CD4-positive, alpha-beta T cell treated with Interleukin-4 for 4 hours (primary cell): ENCODE results near the gene ANKRD39.
"Not testable (repeated sequence)": the region's sequence is repeated elsewhere in the genome, so short reads cannot be mapped to it uniquely, and the experiment has no call there.

Source experiments
- DNase-seq: peaks from one replicate; pipeline ENCODE4 v3.0.0-alpha.2; 2020

The ANKRD39 gene

GRCh38 chr2:96806468-96807126, 51.2 kb downstream of the ANKRD39 start:
- DNase-seq, result peak; percentile 42

GRCh38 chr2:96805946-96806345, 51.9 kb downstream of the ANKRD39 start:
- DNase-seq, result not testable (repeated sequence)

DNA sequence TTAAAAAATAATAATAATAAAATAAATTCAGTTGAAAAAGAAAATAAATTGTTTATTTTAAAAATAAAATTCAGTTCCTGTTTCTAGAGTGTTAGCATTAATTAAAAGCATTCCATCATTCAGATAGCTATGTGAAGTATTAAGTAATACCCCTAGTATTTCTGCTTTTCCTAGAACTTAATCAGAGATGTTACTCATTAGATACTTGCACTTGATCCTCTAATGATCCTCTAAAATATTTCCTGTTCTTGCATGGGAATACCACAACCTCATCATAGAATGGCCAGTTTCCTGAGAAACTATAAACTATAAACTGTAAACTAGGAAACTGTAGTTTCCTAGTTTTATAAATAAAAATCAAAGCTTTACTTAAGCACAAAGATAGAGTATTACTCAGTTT, 52.8 kb downstream of the ANKRD39 start:
- no peak for DNase-seq

DNA sequence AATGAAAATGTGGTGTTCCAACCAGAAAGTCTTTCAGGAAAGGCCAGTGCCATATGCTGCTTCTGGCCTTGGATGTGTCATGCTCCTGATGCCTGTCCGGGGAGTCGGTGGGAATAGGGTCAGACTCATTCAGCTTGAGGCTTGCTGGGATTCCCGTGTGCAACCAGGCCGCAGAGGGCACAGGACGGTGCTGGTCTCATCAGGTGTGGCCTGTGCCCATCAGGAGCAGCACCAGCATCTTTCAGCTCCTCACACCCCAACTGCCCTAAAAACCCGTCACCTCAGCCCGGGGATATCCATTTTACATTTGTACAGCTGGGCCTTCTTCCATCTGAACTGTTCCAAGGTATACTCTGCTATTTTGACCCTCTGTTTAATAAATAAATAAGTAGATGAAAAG, 55.1 kb downstream of the ANKRD39 start:
- DNase-seq, result no peak

- DNase-seq, result peak; percentile 24
Measured at GRCh38 chr2:96801786-96802595, 55.8 kb downstream of the ANKRD39 start.

GRCh38 chr2:96801005-96801785, 56.6 kb downstream of the ANKRD39 start:
- peak; percentile 64 for DNase-seq

- no peak for DNase-seq
Measured at GRCh38 chr2:96800061-96801004, 57.5 kb downstream of the ANKRD39 start.

DNA sequence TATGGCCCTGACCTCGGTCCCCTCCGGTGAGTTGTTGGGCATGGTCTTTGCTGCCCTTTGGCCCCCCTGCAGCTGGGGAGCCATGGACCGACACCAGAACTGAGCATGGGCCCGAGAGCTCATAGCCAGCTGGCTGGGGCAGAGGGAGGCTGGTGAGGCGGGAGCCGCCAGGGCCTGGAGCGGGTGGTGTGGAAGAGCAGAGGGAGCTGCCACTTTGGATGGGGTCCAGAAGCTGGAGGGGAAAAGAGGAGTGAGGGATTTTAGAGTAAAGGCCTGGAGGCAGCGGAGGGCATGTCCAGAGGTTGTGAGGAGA, 58.2 kb downstream of the ANKRD39 start:
- DNase-seq, result no peak

DNA sequence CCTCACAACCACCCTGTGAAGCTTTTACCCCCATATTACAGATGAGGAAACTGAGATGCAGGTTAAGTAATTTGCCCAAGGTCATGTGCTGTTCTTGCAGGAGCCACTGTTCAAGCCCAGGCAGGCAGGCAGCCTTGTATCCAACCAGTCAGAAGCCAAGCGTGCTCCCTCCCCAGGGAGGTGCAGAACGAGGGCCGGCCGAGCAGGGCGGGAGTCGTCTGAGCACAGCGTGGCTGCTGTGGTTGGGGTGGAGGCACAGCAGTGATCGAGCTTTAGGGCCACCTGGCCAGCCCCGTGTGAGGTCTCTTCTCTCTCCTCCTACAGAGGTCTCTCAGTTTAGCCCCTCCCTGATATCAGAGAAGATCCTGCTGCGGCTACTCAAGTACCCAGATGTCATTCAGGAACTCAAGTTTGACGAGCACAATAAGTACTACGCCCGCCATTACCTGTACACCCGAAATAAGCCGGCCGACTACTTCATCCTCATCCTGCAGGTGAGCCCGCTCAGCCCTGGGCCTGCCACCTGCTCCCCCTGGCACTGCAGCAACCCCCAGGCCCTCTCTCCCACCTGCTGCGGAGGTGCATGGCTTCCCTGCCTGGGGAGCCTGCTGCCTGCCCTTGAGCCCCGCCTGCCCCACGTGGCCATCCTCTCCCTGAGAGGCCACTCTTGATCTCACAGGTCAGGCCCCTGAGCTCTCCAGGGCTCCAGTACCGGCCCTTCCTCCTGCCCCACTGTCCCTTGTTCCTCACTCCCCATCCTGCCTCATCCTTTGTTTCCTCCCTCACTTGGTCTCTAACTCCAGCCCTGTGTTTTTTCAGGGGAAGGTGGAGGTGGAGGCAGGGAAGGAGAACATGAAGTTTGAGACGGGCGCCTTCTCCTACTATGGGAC, 58.8 kb downstream of the ANKRD39 start:
- DNase-seq, result no peak
